Activated naive CD8-positive, alpha-beta T cell (primary cell): ENCODE measurements around the gene FNTB.
A peak's percentile ranks its signal among the peaks of the same experiment; 100 is the strongest.

ENCODE experiments used
- H3K27ac Mint-ChIP-seq: one replicate; pipeline ENCODE4 v1.8.0; 2021; ENCODE audit warnings: mixed read lengths
- H3K27me3 Mint-ChIP-seq: one replicate; pipeline ENCODE4 v1.8.0; 2021; ENCODE audit warnings: mixed read lengths
- H3K36me3 Mint-ChIP-seq: one replicate; pipeline ENCODE4 v1.8.0; 2021; ENCODE audit warnings: mixed read lengths
- H3K4me1 Mint-ChIP-seq: one replicate; pipeline ENCODE4 v1.8.0; 2021; ENCODE audit warnings: low read depth, mixed read lengths
- H3K4me3 Mint-ChIP-seq: one replicate; pipeline ENCODE4 v1.8.0; 2021; ENCODE audit warnings: mild to moderate bottlenecking, mixed read lengths
- H3K9me3 Mint-ChIP-seq: one replicate; pipeline ENCODE4 v1.8.0; 2021; ENCODE audit warnings: low read depth, mixed read lengths

FNTB gene

GRCh38 chr14:65035049-65035448 is 48.4 kb downstream of the FNTB start:
- no peak overlapping the region for H3K4me3 Mint-ChIP-seq
- H3K27ac Mint-ChIP-seq: no peak overlapping the region
- no peaks in the 10 kb centered on the region for H3K27me3 Mint-ChIP-seq

GRCh38 chr14:65038966-65039365 is 52.3 kb downstream of the FNTB start:
- peaks cover 2% of the 10 kb centered on the region for H3K4me1 Mint-ChIP-seq
- H3K9me3 Mint-ChIP-seq: no peaks in the 10 kb centered on the region
- H3K27me3 Mint-ChIP-seq: no peaks in the 10 kb centered on the region
- H3K36me3 Mint-ChIP-seq: peaks cover 15% of the 10 kb centered on the region
- H3K27ac Mint-ChIP-seq: no peak overlapping the region
- H3K4me3 Mint-ChIP-seq: no peak overlapping the region

More at GRCh38 chr14:65035049-65035448, 48.4 kb downstream of the FNTB start:
- H3K36me3 Mint-ChIP-seq: peaks cover 8% of the 10 kb centered on the region
- H3K4me1 Mint-ChIP-seq: no peaks in the 10 kb centered on the region
- no peaks in the 10 kb centered on the region for H3K9me3 Mint-ChIP-seq

DNA sequence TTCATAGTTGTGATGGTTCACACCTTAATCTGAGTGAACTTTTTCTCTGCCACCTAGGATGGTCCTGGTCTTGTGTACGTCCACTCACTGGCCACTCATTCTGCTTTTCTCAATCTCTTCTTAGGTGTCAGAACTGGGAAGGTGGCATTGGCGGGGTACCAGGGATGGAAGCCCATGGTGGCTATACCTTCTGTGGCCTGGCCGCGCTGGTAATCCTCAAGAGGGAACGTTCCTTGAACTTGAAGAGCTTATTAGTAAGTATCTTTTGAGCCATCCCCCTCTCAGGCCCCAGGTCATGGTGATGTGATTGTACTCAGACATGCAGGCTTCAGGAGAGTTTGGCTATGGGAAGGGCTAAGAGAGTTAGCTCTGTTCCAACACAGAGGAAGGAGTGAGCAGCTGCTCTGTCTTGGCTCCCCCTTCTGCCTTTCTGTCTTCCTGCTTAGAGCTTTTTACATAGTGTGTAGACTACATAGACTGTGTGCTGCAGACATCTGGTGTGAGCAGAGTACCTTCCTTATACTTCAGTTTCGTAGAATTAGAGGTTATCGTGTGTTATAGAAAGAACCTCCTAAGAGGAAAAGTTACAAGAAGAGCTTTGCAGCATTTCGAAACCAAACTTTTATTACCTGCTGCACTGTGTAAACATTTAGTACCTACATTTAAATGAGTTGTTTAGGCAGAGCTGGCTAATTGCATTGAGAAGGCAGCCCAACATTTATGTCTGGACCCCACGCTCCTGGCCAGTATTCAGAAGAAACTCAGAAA is 54.2 kb downstream of the FNTB start:
- no peak overlapping the region for H3K4me3 Mint-ChIP-seq
- no peak overlapping the region for H3K27ac Mint-ChIP-seq
- H3K9me3 Mint-ChIP-seq: no peaks in the 10 kb centered on the region
- H3K36me3 Mint-ChIP-seq: peaks cover 7% of the 10 kb centered on the region
- peaks cover 7% of the 10 kb centered on the region for H3K4me1 Mint-ChIP-seq
- H3K27me3 Mint-ChIP-seq: no peaks in the 10 kb centered on the region

DNA sequence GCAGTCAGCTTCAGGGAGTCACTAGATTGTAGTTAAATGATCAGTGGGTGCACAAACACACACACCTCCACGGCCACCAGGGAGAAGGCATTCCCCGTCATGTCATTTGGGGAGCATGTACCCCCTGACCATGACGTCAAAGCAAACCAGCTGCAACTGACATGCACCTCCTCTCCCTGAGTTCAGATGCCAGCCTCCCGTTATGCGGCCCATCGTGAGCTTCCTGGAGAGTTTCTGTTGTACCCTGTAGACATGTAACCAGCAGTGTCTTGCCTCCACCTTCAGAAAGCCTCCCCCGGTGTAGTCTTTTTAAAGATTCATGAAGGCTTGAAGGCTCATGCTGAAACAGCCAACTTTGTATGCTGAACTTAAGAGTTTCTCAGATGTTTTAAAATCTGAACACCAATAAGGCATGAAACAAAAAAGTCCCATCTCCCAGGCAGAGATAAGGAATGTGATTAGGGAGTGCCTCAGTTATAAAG is 54.8 kb downstream of the FNTB start:
- Mint-ChIP-seq H3K36me3 (peaks cover 9% of the 10 kb centered on the region), H3K27ac (no peak overlapping the region), H3K4me1 (peaks cover 7% of the 10 kb centered on the region), H3K9me3 (no peaks in the 10 kb centered on the region), H3K27me3 (no peaks in the 10 kb centered on the region), H3K4me3 (no peak overlapping the region)

DNA sequence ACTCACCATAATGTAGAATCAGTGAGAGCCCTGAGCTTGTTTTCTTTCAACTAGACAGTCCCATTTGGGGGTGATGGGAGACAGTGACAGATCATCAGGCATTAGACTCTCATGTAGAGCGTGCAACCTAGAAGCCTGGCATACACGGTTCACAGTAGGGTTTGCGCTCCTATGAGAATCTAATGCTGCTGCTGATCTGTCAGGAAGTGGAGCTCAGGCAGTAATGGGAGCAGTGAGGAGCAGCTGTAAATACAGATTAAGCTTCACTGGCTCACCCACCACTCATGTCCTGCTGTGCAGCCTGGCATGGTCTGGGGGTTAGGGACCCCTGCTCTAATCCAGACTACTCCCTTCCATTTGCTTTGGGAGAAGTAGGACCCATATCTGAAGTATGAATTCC is 55.6 kb downstream of the FNTB start:
- Mint-ChIP-seq H3K4me3 (no peak overlapping the region), H3K27ac (no peak overlapping the region)

DNA sequence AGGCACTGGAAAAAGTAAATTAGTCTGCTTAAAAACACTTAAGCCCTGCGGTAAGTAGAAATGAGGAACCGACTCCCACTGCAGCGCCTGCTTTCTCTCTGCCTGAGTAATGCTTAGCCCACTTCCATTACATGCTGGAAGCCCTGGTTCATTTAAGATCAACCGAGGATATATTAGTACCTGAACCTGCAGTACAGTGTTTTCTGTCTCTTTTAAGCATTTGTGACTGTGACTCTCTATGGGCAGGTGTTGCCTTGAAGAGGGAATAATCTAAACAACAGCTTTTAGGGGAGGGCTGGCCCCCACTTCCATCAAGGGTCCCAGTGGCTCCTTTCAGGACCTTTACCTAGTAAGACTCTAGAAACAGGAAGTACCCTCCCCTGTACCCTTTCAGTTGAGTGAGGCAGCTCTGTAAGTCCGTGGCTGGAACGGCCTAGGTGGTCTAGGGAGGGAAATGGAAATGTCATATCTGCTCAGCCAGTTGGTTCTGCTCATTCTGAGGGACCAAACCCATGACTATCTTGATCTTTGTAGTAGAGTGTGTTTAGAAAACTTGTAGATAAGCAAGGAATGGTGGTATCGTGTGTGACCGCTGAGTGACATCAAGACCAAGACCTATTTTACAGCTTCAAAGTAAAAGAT is 56.2 kb downstream of the FNTB start:
- no peak overlapping the region for H3K4me3 Mint-ChIP-seq

More for the DNA sequence above, 55.6 kb downstream of the FNTB start:
- no peaks in the 10 kb centered on the region for H3K9me3 Mint-ChIP-seq
- no peaks in the 10 kb centered on the region for H3K27me3 Mint-ChIP-seq
- H3K36me3 Mint-ChIP-seq: peaks cover 12% of the 10 kb centered on the region
- H3K4me1 Mint-ChIP-seq: peaks cover 7% of the 10 kb centered on the region

DNA sequence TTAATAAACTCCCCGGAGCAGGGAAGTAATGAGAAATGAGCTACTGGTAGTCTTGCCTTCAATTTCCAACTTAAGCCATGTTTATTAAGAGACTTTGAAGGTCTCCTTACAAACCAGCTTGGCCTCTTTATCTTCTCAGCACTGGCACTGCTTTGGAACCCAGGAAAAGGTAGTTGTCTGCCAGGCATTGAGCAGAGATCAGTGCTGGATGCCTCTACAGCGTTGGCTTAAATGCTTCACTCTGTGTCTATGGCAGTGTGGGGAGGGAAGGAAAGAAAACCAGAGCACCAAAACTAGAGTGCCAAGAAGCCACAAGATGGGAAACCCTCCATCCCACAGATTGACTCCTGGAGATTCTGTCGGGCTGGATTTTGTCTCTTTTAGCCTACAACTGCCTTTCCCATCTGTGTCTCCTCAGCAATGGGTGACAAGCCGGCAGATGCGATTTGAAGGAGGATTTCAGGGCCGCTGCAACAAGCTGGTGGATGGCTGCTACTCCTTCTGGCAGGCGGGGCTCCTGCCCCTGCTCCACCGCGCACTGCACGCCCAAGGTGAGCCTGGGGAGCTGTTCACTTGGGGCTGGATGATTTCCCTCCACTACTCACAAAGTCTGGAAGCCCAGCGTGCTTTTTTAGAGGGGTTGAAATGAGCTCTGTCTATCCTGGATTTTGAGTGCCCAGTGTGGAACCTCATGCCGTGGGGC is 57.3 kb downstream of the FNTB start:
- H3K4me3 Mint-ChIP-seq: no peak overlapping the region
- peaks cover 12% of the 10 kb centered on the region for H3K4me1 Mint-ChIP-seq
- peaks cover 13% of the 10 kb centered on the region for H3K36me3 Mint-ChIP-seq
- no peaks in the 10 kb centered on the region for H3K9me3 Mint-ChIP-seq
- peak overlapping the region; percentile 28 for H3K27ac Mint-ChIP-seq
- no peaks in the 10 kb centered on the region for H3K27me3 Mint-ChIP-seq

More for the DNA sequence above, 56.2 kb downstream of the FNTB start:
- Mint-ChIP-seq H3K27me3 (no peaks in the 10 kb centered on the region), H3K36me3 (peaks cover 13% of the 10 kb centered on the region), H3K27ac (no peak overlapping the region), H3K4me1 (peaks cover 12% of the 10 kb centered on the region), H3K9me3 (no peaks in the 10 kb centered on the region)

GRCh38 chr14:65044596-65044959 is 57.9 kb downstream of the FNTB start:
- H3K36me3 Mint-ChIP-seq: peaks cover 13% of the 10 kb centered on the region
- H3K27me3 Mint-ChIP-seq: no peaks in the 10 kb centered on the region
- peaks cover 12% of the 10 kb centered on the region for H3K4me1 Mint-ChIP-seq
- H3K27ac Mint-ChIP-seq: peak overlapping the region; percentile 12
- no peaks in the 10 kb centered on the region for H3K9me3 Mint-ChIP-seq
- no peak overlapping the region for H3K4me3 Mint-ChIP-seq

- Mint-ChIP-seq H3K27me3 (no peaks in the 10 kb centered on the region), H3K4me3 (no peak overlapping the region), H3K9me3 (no peaks in the 10 kb centered on the region), H3K27ac (no peak overlapping the region), H3K36me3 (peaks cover 13% of the 10 kb centered on the region), H3K4me1 (peaks cover 12% of the 10 kb centered on the region)
Measured at GRCh38 chr14:65045006-65045405, 58.3 kb downstream of the FNTB start.

GRCh38 chr14:65045709-65046108 is 59.0 kb downstream of the FNTB start:
- peaks cover 13% of the 10 kb centered on the region for H3K36me3 Mint-ChIP-seq
- peaks cover 12% of the 10 kb centered on the region for H3K4me1 Mint-ChIP-seq
- H3K9me3 Mint-ChIP-seq: no peaks in the 10 kb centered on the region
- H3K4me3 Mint-ChIP-seq: no peak overlapping the region
- H3K27me3 Mint-ChIP-seq: no peaks in the 10 kb centered on the region
- H3K27ac Mint-ChIP-seq: no peak overlapping the region

DNA sequence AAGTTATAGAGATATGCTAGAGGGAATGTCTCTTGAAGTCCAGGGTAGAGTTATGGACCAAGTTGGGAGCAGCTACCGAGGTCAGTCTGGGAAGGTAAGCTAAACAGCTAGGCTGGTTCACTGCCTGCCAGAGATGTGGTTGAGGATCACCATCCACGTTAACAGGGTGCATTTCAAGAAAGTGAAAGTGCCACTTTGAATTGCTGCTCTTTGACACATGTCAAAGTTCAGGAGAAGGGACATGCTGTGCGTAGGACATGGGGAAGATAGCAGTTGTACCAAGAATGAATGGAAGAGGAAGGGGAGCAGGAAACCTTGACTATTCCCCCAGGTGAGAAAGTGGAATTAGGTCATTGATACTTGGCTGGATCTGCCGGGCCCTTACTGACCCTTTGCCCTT is 66.1 kb downstream of the FNTB start:
- Mint-ChIP-seq H3K27ac (peak overlapping the region; percentile 30), H3K9me3 (no peaks in the 10 kb centered on the region), H3K4me3 (no peak overlapping the region), H3K27me3 (no peaks in the 10 kb centered on the region), H3K36me3 (peaks cover 5% of the 10 kb centered on the region), H3K4me1 (peaks cover 3% of the 10 kb centered on the region)

GRCh38 chr14:65053466-65053865 is 66.8 kb downstream of the FNTB start:
- Mint-ChIP-seq H3K36me3 (peaks cover 8% of the 10 kb centered on the region), H3K27me3 (no peaks in the 10 kb centered on the region), H3K4me3 (no peak overlapping the region), H3K9me3 (no peaks in the 10 kb centered on the region), H3K27ac (no peak overlapping the region), H3K4me1 (peaks cover 5% of the 10 kb centered on the region)

DNA sequence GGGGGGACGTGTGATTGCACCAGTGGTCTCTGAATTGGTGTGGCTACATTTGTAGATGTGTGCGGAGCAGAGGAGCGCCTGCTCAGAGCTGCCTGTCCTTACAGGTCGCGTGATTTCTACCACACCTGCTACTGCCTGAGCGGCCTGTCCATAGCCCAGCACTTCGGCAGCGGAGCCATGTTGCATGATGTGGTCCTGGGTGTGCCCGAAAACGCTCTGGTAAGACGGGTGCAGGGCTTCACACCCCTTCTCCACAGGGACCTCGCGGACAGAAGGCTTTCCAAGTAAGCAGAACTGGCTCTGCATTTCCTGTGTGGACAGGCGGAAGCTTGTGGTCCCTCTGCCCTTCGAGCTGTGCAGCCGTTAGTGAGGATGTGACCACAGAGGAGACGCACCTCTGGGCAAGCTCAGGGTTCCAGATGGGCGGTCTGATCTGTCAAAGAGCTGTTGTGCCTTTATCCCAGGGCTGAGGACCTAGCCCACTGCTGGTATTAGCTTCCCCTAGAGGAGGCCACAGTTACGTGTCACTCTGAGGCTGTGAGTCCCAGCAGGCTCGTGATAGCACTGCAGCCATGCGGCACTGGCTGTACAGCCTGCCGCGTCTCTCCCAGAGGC is 67.9 kb downstream of the FNTB start:
- no peaks in the 10 kb centered on the region for H3K27me3 Mint-ChIP-seq
- no peaks in the 10 kb centered on the region for H3K9me3 Mint-ChIP-seq
- no peak overlapping the region for H3K4me3 Mint-ChIP-seq
- H3K36me3 Mint-ChIP-seq: peaks cover 10% of the 10 kb centered on the region
- H3K4me1 Mint-ChIP-seq: peaks cover 6% of the 10 kb centered on the region
- no peak overlapping the region for H3K27ac Mint-ChIP-seq

GRCh38 chr14:65057695-65058094 is 71.0 kb downstream of the FNTB start:
- peaks cover 15% of the 10 kb centered on the region for H3K36me3 Mint-ChIP-seq
- H3K4me1 Mint-ChIP-seq: peaks cover 6% of the 10 kb centered on the region

More at GRCh38 chr14:65057695-65058094, 71.0 kb downstream of the FNTB start:
- Mint-ChIP-seq H3K27ac (peak overlapping the region; percentile 78), H3K27me3 (no peaks in the 10 kb centered on the region), H3K9me3 (no peaks in the 10 kb centered on the region), H3K4me3 (no peak overlapping the region)
